ENCODE results near the gene ZWILCH.

Gene ZWILCH

DNA sequence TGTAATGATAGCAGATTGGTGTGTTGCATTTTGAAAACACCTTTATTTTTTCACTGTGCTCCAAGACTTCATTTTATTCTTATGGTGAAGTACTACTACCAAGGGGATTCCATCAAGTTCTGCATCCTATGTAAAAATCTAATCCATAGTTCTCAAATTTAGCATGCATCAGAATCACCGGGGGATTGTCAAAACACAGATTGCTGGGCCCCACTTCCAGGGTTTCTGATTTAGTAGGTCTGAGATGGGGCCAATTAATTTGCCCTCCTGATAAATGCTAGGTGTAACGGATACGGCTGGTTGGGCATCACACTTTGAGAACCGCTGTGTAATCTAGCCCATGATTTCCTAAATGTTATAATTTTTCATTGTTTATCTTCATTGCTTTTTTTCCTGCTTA, 692 bp downstream of the ZWILCH start:
- H3K4me1 ChIP-seq (ENCODE audit: control insufficient read depth in 1 of 2, insufficient read depth in 1 of 2, low read depth in 1 of 2, low read length in 1 of 2), result peaks cover 21 to 31% of the 10 kb centered on the region in 2 experiments
- peak overlapping the region; percentile 96 for H3K27ac ChIP-seq
- TF ChIP-seq, protein P1, sequence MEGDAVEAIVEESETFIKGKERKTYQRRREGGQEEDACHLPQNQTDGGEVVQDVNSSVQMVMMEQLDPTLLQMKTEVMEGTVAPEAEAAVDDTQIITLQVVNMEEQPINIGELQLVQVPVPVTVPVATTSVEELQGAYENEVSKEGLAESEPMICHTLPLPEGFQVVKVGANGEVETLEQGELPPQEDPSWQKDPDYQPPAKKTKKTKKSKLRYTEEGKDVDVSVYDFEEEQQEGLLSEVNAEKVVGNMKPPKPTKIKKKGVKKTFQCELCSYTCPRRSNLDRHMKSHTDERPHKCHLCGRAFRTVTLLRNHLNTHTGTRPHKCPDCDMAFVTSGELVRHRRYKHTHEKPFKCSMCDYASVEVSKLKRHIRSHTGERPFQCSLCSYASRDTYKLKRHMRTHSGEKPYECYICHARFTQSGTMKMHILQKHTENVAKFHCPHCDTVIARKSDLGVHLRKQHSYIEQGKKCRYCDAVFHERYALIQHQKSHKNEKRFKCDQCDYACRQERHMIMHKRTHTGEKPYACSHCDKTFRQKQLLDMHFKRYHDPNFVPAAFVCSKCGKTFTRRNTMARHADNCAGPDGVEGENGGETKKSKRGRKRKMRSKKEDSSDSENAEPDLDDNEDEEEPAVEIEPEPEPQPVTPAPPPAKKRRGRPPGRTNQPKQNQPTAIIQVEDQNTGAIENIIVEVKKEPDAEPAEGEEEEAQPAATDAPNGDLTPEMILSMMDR (IDR thresholded peaks at IDR 0.05), result no peak
- no peaks in the 10 kb centered on the region for H3K9me3 ChIP-seq
- H3K4me3 ChIP-seq (ENCODE audit: low read depth in 1 of 2, low read length in 1 of 2), result peak overlapping the region; percentile 93 to 97
- peaks cover 7% of the 10 kb centered on the region for H3K36me3 ChIP-seq
- no peaks in the 10 kb centered on the region for H3K27me3 ChIP-seq

DNA sequence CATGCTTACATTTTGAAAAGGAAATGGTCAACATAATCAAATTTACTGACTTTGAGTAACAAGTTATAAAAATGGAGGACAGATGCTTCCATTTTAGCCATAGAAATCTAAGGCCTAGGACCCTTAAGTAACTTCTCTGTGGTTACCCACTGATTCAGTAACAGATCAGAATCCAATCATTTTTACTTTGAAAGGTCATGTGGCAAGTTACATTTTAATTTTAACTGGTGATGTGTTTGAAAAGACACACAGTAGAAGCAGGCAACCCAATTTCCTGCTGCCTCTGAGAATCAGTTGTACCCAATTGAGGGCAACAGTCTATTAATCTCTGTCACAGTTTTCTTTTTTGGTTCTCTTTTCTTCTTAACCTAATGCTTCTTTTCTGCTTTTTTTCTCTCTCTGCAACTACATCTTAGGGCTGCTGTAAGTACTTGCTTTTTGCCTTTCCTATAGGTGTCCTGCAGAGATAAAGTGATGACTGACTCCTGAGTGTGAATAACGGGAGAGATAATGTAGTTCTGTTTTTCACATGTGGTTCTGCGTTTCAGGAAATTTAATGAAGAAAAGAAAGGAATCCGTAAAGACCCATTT, 3.3 kb downstream of the ZWILCH start:
- H3K9me3 ChIP-seq, result no peaks in the 10 kb centered on the region
- H3K36me3 ChIP-seq, result no peaks in the 10 kb centered on the region
- H3K27ac ChIP-seq, result no peak overlapping the region
- H3K4me3 ChIP-seq (ENCODE audit: low read depth in 1 of 2, low read length in 1 of 2), result no peak overlapping the region
- no peaks in the 10 kb centered on the region for H3K27me3 ChIP-seq
- peaks cover 17 to 18% of the 10 kb centered on the region in 2 experiments for H3K4me1 ChIP-seq (ENCODE audit: control insufficient read depth in 1 of 2, insufficient read depth in 1 of 2, low read depth in 1 of 2, low read length in 1 of 2)
- TF ChIP-seq, protein P1 (IDR thresholded peaks at IDR 0.05), result no peak

DNA sequence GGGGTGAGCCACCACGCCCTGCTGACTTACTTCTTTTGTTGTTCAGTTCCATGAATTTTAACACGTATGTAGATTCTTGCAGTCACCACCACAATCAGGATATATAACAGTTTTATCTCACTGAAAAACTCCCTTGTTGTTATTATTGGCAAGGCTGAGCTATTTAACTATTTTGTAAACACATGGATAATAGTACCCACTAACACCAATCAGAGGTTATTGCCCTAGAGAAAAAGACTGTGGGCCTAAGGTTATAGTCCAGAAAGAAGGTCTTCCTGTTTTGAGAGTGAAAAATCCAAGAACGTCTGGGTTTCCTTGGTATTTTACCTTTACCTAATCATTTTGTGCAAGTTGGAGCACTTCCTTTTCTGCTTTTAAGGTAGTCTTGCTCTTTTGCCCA, 9.5 kb downstream of the ZWILCH start:
- Histone ChIP-seq H3K9me3 (no peaks in the 10 kb centered on the region), H3K4me3 (ENCODE audit: low read depth in 1 of 2, low read length in 1 of 2) (no peak overlapping the region), H3K4me1 (ENCODE audit: control insufficient read depth in 1 of 2, insufficient read depth in 1 of 2, low read depth in 1 of 2, low read length in 1 of 2) (peaks cover 0 to 17% of the 10 kb centered on the region in 2 experiments), H3K27ac (no peak overlapping the region), H3K27me3 (no peaks in the 10 kb centered on the region), H3K36me3 (peaks cover 10% of the 10 kb centered on the region)
- TF ChIP-seq, protein P1 (IDR thresholded peaks at IDR 0.05), result no peak

DNA sequence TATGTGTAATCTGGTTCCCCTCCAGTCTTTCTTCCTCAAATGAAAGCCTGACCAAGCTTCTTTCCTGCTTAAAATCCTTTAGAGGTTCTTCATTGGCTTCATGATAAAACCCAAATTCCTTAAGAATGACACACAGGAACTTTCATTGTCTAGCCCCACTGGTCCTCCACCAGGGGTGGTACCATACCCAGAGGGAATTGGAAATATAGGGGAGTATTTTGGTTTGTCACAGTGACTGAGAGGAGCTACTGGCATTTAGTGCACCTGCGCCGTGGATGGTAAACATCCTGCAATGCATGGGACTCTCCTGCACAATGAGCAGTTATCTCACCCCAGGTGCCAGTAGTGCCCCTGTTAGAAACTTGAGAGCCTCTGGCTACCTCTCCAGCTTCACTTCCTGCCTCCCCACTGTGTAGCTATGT, 10.8 kb downstream of the ZWILCH start:
- Histone ChIP-seq H3K36me3 (peaks cover 11% of the 10 kb centered on the region), H3K27ac (no peak overlapping the region), H3K9me3 (no peaks in the 10 kb centered on the region)

DNA sequence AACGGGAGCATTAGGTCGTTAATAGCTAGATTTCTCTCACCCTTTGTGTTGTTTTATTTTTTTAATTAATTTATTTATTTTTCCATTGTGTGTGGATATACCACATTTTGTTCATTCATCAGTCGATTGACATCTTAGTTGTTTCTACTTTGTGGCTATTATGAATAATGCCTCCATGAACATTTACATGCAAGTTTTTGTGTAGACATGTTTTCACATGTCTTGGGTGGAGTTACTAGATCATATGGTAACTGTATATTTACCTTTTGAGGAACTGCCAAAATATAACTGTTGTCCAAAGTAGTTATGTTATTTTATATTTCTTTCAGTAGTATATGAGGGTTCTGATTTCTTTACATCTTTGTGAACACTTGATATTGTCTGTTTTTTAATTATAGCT, 18.8 kb downstream of the ZWILCH start:
- H3K27ac ChIP-seq, result no peak overlapping the region
- no peak overlapping the region for H3K4me3 ChIP-seq (ENCODE audit: low read depth in 1 of 2, low read length in 1 of 2)
- no peaks in the 10 kb centered on the region for H3K9me3 ChIP-seq
- H3K27me3 ChIP-seq, result no peaks in the 10 kb centered on the region
- no peaks in the 10 kb centered on the region for H3K4me1 ChIP-seq (ENCODE audit: control insufficient read depth in 1 of 2, insufficient read depth in 1 of 2, low read depth in 1 of 2, low read length in 1 of 2)
- H3K36me3 ChIP-seq, result peaks cover 18% of the 10 kb centered on the region
- TF ChIP-seq, protein P1 (IDR thresholded peaks at IDR 0.05), result no peak

More for the DNA sequence above, 10.8 kb downstream of the ZWILCH start:
- TF ChIP-seq, protein P1 (IDR thresholded peaks at IDR 0.05), result no peak
- Histone ChIP-seq H3K27me3 (no peaks in the 10 kb centered on the region), H3K4me1 (ENCODE audit: control insufficient read depth in 1 of 2, insufficient read depth in 1 of 2, low read depth in 1 of 2, low read length in 1 of 2) (peaks cover 0 to 17% of the 10 kb centered on the region in 2 experiments), H3K4me3 (ENCODE audit: low read depth in 1 of 2, low read length in 1 of 2) (no peak overlapping the region)
